ENCODE results near the gene DDX54. TPM values are rescaled to one million over a fixed set of nuclear protein-coding genes. Genes with fewer than 3 reads are reported as not detected.
A peak's percentile ranks its signal among the peaks of the same experiment; 100 is the strongest.
"Not testable (repeated sequence)": the region's sequence is repeated elsewhere in the genome, so short reads cannot be mapped to it uniquely, and the experiment has no call there.

The DDX54 gene
- total RNA-seq, 1 donor: 33.7 TPM

GRCh38 chr12:113214895-113215400 is 29.7 kb upstream of the DDX54 start:
- TF ChIP-seq CTCF (IDR thresholded peaks at IDR 0.05; ENCODE audit: insufficient read depth, low read depth, low read length): no peak
- peak; percentile 99 for DNase-seq (ENCODE audit: low read depth)
- no peak overlapping the region for H3K4me3 ChIP-seq (ENCODE audit: low read depth, low read length)

GRCh38 chr12:113211160-113211559 is 25.9 kb upstream of the DDX54 start:
- no peak for DNase-seq (ENCODE audit: low read depth)
- no peak overlapping the region for H3K4me3 ChIP-seq (ENCODE audit: low read depth, low read length)
- no peak for TF ChIP-seq CTCF (IDR thresholded peaks at IDR 0.05; ENCODE audit: insufficient read depth, low read depth, low read length)

GRCh38 chr12:113208041-113208934 is 23.0 kb upstream of the DDX54 start:
- no peak for TF ChIP-seq CTCF (IDR thresholded peaks at IDR 0.05; ENCODE audit: insufficient read depth, low read depth, low read length)
- DNase-seq (ENCODE audit: low read depth): peak; percentile 86
- no peak overlapping the region for H3K4me3 ChIP-seq (ENCODE audit: low read depth, low read length)

GRCh38 chr12:113207613-113208040 is 22.3 kb upstream of the DDX54 start:
- H3K4me3 ChIP-seq (ENCODE audit: low read depth, low read length): no peak overlapping the region
- peak; percentile 44 for DNase-seq (ENCODE audit: low read depth)
- no peak for TF ChIP-seq CTCF (IDR thresholded peaks at IDR 0.05; ENCODE audit: insufficient read depth, low read depth, low read length)

GRCh38 chr12:113206802-113207201 is 21.5 kb upstream of the DDX54 start:
- DNase-seq (ENCODE audit: low read depth): not testable (repeated sequence)

GRCh38 chr12:113204804-113205203 is 19.5 kb upstream of the DDX54 start:
- no peak for TF ChIP-seq CTCF (IDR thresholded peaks at IDR 0.05; ENCODE audit: insufficient read depth, low read depth, low read length)
- no peak overlapping the region for H3K4me3 ChIP-seq (ENCODE audit: low read depth, low read length)
- DNase-seq (ENCODE audit: low read depth): peak; percentile 46

More at GRCh38 chr12:113206802-113207201, 21.5 kb upstream of the DDX54 start:
- H3K4me3 ChIP-seq (ENCODE audit: low read depth, low read length): not testable (repeated sequence)

- peak; percentile 79 for DNase-seq (ENCODE audit: low read depth)
- H3K4me3 ChIP-seq (ENCODE audit: low read depth, low read length): no peak overlapping the region
- no peak for TF ChIP-seq CTCF (IDR thresholded peaks at IDR 0.05; ENCODE audit: insufficient read depth, low read depth, low read length)
Observed at GRCh38 chr12:113203852-113204760, 18.8 kb upstream of the DDX54 start.

All from fibroblast of villous mesenchyme (primary cell).